ENCODE data around the gene ENTPD7. TPM values are rescaled to one million over a fixed set of nuclear protein-coding genes. Genes with fewer than 3 reads are reported as not detected.

Gene ENTPD7
- total and polyA plus RNA-seq, 9 of the 15 experiments (the other 6 are each of a cell fraction or from before 2014, with no cell fraction given) = 1.4 to 13.9 (median 8.5) TPM

GRCh38 chr10:99659031-99659867, at the start of gene ENTPD7 (continued):
- TF ChIP-seq CHD7 (IDR thresholded peaks at IDR 0.05; ENCODE audit: low read depth, low read length) (no peak), TCF3 (CRISPR knock-in tag; IDR thresholded peaks at IDR 0.05) (no peak), KAT7 (CRISPR knock-in tag; IDR thresholded peaks at IDR 0.05; ENCODE audit: borderline replicate concordance) (no peak), DDX20 (tag; IDR thresholded peaks at IDR 0.05; ENCODE audit: low read depth) (no peak), TAF9B (IDR thresholded peaks at IDR 0.05; ENCODE audit: partially characterized antibody) (no peak), PCBP2 (IDR thresholded peaks at IDR 0.05; ENCODE audit: low read depth, low read length, poor library complexity, severe bottlenecking) (no peak), POLR2A (conservative IDR thresholded peaks at IDR 0.05) (peak; percentile 88), MNT (conservative IDR thresholded peaks at IDR 0.05) (peak; percentile 24 to 55; a peak in 2 of 4 replicates), ZNF444 (CRISPR knock-in tag; IDR thresholded peaks at IDR 0.05) (no peak), THRAP3 (IDR thresholded peaks at IDR 0.05; ENCODE audit: borderline replicate concordance) (no peak), FOXA3 (CRISPR knock-in tag; conservative IDR thresholded peaks at IDR 0.05 in 1 of 2, IDR thresholded peaks at IDR 0.05 in 1 of 2) (no peak), ZNF766 (CRISPR knock-in tag; conservative IDR thresholded peaks at IDR 0.05) (no peak), JUN (IDR thresholded peaks at IDR 0.05; ENCODE audit: borderline replicate concordance, low read depth, low read length) (no peak), JUN (CRISPR knock-in tag; IDR thresholded peaks at IDR 0.05; ENCODE audit: borderline replicate concordance) (no peak)
